Spleen (tissue), 7 donors: ENCODE measurements around the gene ACACA.

Source experiments
- CTCF ChIP-seq, 11 experiments: fragments of 200-600 bp in 7 of 11; fragments of 450-650 bp in 4 of 11; sonication (generic) in 4 of 11; IDR thresholded peaks in 8 of 11; conservative IDR thresholded peaks in 3 of 11; 1 replicate in 7 of 11; 2 replicates in 4 of 11; pipeline versions ENCODE4 v1.4.0 to v1.8.0; 2016 to 2021; ENCODE audit warnings: antibody characterized with exemption in 11 of 11, inconsistent platforms in 4 of 11, mild to moderate bottlenecking in 1 of 11
- POLR2A ChIP-seq, 3 donors: fragments of 450-650 bp; IDR thresholded peaks; one replicate each; pipeline ENCODE4 v1.5.1; 2017; ENCODE audit warnings: antibody characterized with exemption in 3 of 3, mild to moderate bottlenecking in 1 of 3
- POLR2AphosphoS5 ChIP-seq, 3 donors: sonication (generic); formaldehyde crosslinking; IDR thresholded peaks; one replicate each; pipeline ENCODE4 v1.5.1; 2017; ENCODE audit warnings: antibody characterized with exemption in 3 of 3
- donor health status: DM: no; HTN: no; CAD: no; lungs with moderate emphysema.
- donor health status: DM: no; HTN: no; CAD: no.
- donor health status: DM: no; HTN: no; CAD: no.

GRCh38 chr17:37361543-37361942, 45.1 kb downstream of the ACACA start:
- TF ChIP-seq CTCF (IDR thresholded peaks at IDR 0.05 in 8 of 11, conservative IDR thresholded peaks at IDR 0.05 in 3 of 11) (no peak), POLR2AphosphoS5 (IDR thresholded peaks at IDR 0.05) (no peak), POLR2A (IDR thresholded peaks at IDR 0.05) (no peak)
